ENCODE measurements around the gene TYRO3. TPM values are rescaled to one million over a fixed set of nuclear protein-coding genes. Genes with fewer than 3 reads are reported as not detected.
"Not testable (repeated sequence)": the region's sequence is repeated elsewhere in the genome, so short reads cannot be mapped to it uniquely, and the experiment has no call there.

Gene TYRO3
- total and polyA plus RNA-seq, 2 donors (not counting 1 experiment from before 2014, with no cell fraction given): 0.05 TPM; not detected in 1

DNA sequence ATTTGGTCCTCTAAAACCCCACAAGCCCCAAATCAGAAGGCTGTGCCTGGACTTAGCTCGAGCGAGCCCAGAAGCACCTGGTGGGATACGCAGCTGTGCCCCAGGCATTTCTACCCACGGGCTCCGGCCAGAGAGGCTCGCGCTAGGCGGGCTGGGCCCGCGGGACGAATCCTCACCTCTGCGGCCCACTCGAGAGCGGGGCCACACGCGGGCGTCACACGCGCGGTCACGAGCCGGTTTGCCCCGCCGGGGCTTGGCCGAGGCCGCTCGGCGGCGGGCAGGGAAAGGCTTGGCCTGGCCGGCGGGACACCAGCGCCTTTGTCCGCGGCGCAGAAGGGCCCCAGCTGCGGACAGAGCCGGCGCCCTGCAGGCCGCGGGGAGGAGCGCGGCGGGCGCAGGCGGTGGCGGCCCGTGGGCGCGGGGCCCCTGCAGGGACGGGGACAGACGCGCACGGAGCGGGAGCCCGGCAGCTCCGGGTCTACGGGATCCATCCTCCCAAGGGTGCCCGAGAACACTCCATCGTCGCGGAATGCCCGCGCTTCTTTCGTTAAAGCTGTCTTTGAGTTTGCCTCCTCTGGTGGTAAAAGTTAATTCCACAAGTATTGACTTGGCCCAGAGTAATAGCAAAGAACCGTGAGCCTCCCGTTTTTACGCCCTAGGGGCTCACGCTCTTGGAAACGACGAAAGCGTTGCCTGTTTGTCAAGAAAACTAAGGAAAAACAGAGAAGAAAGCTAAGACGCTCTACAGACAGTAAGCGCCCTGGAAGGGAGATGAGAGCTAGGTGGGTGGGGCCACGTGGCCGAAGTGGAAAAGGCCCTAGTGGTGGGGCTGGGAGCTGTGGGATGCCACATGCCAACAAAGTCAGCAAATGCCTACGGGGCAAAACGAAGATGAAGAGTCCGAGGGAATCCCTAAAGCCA lies 26.4 kb downstream of the TYRO3 start:
- TF ChIP-seq, protein P1, sequence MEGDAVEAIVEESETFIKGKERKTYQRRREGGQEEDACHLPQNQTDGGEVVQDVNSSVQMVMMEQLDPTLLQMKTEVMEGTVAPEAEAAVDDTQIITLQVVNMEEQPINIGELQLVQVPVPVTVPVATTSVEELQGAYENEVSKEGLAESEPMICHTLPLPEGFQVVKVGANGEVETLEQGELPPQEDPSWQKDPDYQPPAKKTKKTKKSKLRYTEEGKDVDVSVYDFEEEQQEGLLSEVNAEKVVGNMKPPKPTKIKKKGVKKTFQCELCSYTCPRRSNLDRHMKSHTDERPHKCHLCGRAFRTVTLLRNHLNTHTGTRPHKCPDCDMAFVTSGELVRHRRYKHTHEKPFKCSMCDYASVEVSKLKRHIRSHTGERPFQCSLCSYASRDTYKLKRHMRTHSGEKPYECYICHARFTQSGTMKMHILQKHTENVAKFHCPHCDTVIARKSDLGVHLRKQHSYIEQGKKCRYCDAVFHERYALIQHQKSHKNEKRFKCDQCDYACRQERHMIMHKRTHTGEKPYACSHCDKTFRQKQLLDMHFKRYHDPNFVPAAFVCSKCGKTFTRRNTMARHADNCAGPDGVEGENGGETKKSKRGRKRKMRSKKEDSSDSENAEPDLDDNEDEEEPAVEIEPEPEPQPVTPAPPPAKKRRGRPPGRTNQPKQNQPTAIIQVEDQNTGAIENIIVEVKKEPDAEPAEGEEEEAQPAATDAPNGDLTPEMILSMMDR (IDR thresholded peaks at IDR 0.05): peak; percentile 34
- no peak for TF ChIP-seq EZH2 (IDR thresholded peaks at IDR 0.05; ENCODE audit: borderline replicate concordance, insufficient read depth, low read depth, low read length, poor library complexity, severe bottlenecking)
- CTCF ChIA-PET: interaction anchor here (0.8 to 1.9 kb wide), 3 partner anchors 28 to 120 kb away, joined by 4 to 14 read pairs (median 4); no protein-coding TSS in a partner anchor
- 10% methylated on average over 75 of the region's 78 CpGs for whole genome bisulfite sequencing (ENCODE audit: insufficient coverage)
- intact Hi-C loops (cut with micrococcal nuclease): loop anchor here (5.0 kb wide), 1 partner anchor 118 kb away; no protein-coding TSS in a partner anchor
- no peaks in the 10 kb centered on the region for H3K79me2 ChIP-seq (ENCODE audit: control insufficient read depth, insufficient read depth, low read length)
- H4K20me1 ChIP-seq (ENCODE audit: control insufficient read depth, insufficient read depth, low read length, poor library complexity, severe bottlenecking): no peaks in the 10 kb centered on the region
- no peaks in the 10 kb centered on the region for H3K9me3 ChIP-seq (ENCODE audit: control extremely low read depth in 1 of 3, control insufficient read depth in 2 of 3, insufficient read depth in 1 of 3, low read length in 2 of 3)
- H3K27me3 ChIP-seq (replicated peaks in 1 of 4; ENCODE audit: control extremely low read depth in 1 of 4, control insufficient read depth in 3 of 4, insufficient read depth in 4 of 4, low read length in 3 of 4): peaks cover 0 to 22% (median 10%) of the 10 kb centered on the region in 4 experiments
- DNase-seq (peak; percentile 59), ATAC-seq (ENCODE audit: low read depth) (peak; percentile 53)
- peaks cover 50% of the 10 kb centered on the region for H3K27me3 Mint-ChIP-seq
- H3K9me3 Mint-ChIP-seq (ENCODE audit: insufficient read depth): no peaks in the 10 kb centered on the region
- POLR2A ChIA-PET: interaction anchor here (0.5 to 1.6 kb wide), 2 partner anchors 41 to 657 kb away, joined by 4 to 5 read pairs; partner anchors contain the start of gene RPAP1
- peak overlapping the region; percentile 76 for H2AFZ ChIP-seq (ENCODE audit: insufficient read depth, low read depth, low read length, poor library complexity, severe bottlenecking)
- peak overlapping the region; percentile 86 for H3K4me3 Mint-ChIP-seq
- H3K36me3 ChIP-seq (replicated peaks in 1 of 2; ENCODE audit: control extremely low read depth in 1 of 2, control insufficient read depth in 1 of 2, extremely low read depth in 1 of 2, insufficient read depth in 2 of 2, low read length in 1 of 2): no peaks in the 10 kb centered on the region
- H3K4me2 ChIP-seq (replicated peaks; ENCODE audit: low read depth, low read length, poor library complexity, severe bottlenecking): peak overlapping the region; percentile 89
- H3K4me1 ChIP-seq (ENCODE audit: control insufficient read depth in 2 of 2, insufficient read depth in 2 of 2, low read length in 2 of 2): peaks cover 9 to 10% of the 10 kb centered on the region in 2 donors
- no peak overlapping the region for H3K27ac ChIP-seq (ENCODE audit: low read length in 2 of 2)
- H3K9ac ChIP-seq (ENCODE audit: low read length): peak overlapping the region; percentile 65
- peak overlapping the region; percentile 53 for H3K27ac Mint-ChIP-seq
- H3K4me3 ChIP-seq (ENCODE audit: control extremely low read depth in 1 of 5, extremely low read depth in 1 of 5, insufficient read depth in 1 of 5, low read depth in 2 of 5, low read length in 4 of 5): peak overlapping the region; percentile 28 to 62 (median 38)
- peaks cover 6% of the 10 kb centered on the region for H3K4me1 Mint-ChIP-seq

DNA sequence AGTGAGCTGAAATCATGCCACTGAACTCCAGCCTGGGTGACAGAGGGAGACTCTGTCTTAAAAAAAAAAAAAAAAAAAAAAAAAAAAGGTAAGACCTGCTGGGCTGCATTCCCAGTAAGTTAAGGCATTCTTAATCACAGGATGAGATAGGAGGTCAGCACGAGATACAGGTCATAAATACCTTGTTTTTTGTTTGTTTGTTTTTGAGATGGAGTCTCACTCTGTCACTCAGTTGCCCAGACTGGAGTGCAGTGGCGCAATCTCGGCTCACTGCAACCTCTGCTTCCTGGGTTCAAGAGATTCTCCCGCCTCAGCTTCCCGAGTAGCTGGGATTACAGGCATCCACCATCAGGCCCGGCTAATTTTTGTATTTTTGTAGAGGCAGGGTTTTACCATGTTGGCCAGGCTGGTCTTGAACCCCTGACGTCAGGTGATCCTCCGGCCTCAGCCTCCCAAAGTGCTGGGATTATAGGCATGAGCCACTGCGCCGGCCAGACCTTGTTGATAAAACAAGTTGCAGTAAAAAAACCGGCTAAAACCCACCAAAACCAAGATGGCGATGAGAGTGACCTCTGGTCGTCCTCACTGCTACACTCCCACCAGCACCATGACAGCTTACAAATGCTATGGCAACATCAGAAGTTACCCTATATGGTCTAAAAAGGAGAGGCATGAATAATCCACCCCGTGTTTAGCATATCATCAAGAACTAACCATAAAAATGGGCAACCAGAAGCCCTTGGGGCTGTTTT lies 27.7 kb downstream of the TYRO3 start:
- intact Hi-C loops (cut with micrococcal nuclease): loop anchor here (5.0 kb wide), 1 partner anchor 119 kb away; no protein-coding TSS in a partner anchor
- not testable (repeated sequence) for ATAC-seq (ENCODE audit: low read depth); DNase-seq

DNA sequence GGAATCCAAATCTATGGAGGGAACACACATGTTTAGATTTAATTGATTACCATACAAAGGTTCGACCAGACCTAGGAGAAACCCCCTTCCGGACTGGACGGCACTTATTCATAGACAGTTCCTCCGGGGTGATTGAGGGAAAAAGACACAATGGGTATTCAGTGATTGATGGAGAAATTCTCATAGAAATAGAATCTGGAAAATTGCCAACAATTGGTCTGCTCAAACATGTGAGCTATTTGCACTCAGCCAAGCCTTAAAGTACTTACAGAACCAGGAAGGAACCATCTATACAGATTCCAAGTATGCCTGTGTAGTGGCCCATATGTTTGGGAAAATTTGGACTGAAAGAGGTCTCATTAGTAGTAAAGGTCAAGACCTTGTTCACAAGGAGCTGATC lies 30.0 kb downstream of the TYRO3 start:
- H2AFZ ChIP-seq (ENCODE audit: insufficient read depth, low read depth, low read length, poor library complexity, severe bottlenecking); H3K4me2 ChIP-seq (replicated peaks; ENCODE audit: low read depth, low read length, poor library complexity, severe bottlenecking); H4K20me1 ChIP-seq (ENCODE audit: control insufficient read depth, insufficient read depth, low read length, poor library complexity, severe bottlenecking); H3K9ac ChIP-seq (ENCODE audit: low read length); H3K4me1 Mint-ChIP-seq; DNase-seq; POLR2A ChIA-PET; H3K36me3 ChIP-seq (replicated peaks in 1 of 2; ENCODE audit: control extremely low read depth in 1 of 2, control insufficient read depth in 1 of 2, extremely low read depth in 1 of 2, insufficient read depth in 2 of 2, low read length in 1 of 2); H3K4me1 ChIP-seq (ENCODE audit: control insufficient read depth in 2 of 2, insufficient read depth in 2 of 2, low read length in 2 of 2); H3K27ac Mint-ChIP-seq; H3K27ac ChIP-seq (ENCODE audit: low read length in 2 of 2); H3K4me3 Mint-ChIP-seq; H3K4me3 ChIP-seq (ENCODE audit: control extremely low read depth in 1 of 5, extremely low read depth in 1 of 5, insufficient read depth in 1 of 5, low read depth in 2 of 5, low read length in 4 of 5); H3K9me3 ChIP-seq (ENCODE audit: control extremely low read depth in 1 of 3, control insufficient read depth in 2 of 3, insufficient read depth in 1 of 3, low read length in 2 of 3); H3K9me3 Mint-ChIP-seq (ENCODE audit: insufficient read depth); ATAC-seq (ENCODE audit: low read depth); H3K79me2 ChIP-seq (ENCODE audit: control insufficient read depth, insufficient read depth, low read length): not testable (repeated sequence)
- peaks cover 0 to 15% (median 8%) of the 10 kb centered on the region in 4 experiments for H3K27me3 ChIP-seq (replicated peaks in 1 of 4; ENCODE audit: control extremely low read depth in 1 of 4, control insufficient read depth in 3 of 4, insufficient read depth in 4 of 4, low read length in 3 of 4)
- intact Hi-C loops (cut with micrococcal nuclease): loop anchor here (5.0 kb wide), 1 partner anchor 122 kb away; no protein-coding TSS in a partner anchor
- CTCF ChIA-PET: interaction anchor here (0.8 kb wide), 1 partner anchor 123 kb away, joined by 3 read pairs; no protein-coding TSS in a partner anchor
- H3K27me3 Mint-ChIP-seq: peaks cover 52% of the 10 kb centered on the region
- no CpG with 5 or more reads among the region's 4 CpGs for WGBS (ENCODE audit: insufficient coverage)

More for the DNA sequence above, 27.7 kb downstream of the TYRO3 start:
- ChIA-PET CTCF (interaction anchor here (0.6 to 1.0 kb wide), 2 partner anchors 63 to 93 kb away, joined by 3 to 4 read pairs; partner anchors contain the start of gene ITPKA), POLR2A (interaction anchor here (1.6 kb wide), 1 partner anchor 43 kb away, joined by 5 read pairs; the partner anchor contains the start of gene RPAP1)
- H3K27me3 ChIP-seq (replicated peaks in 1 of 4; ENCODE audit: control extremely low read depth in 1 of 4, control insufficient read depth in 3 of 4, insufficient read depth in 4 of 4, low read length in 3 of 4): peaks cover 0 to 22% (median 10%) of the 10 kb centered on the region in 4 experiments
- not testable (repeated sequence) for H3K79me2 ChIP-seq (ENCODE audit: control insufficient read depth, insufficient read depth, low read length); H3K27ac ChIP-seq (ENCODE audit: low read length in 2 of 2); H3K27ac Mint-ChIP-seq; H3K9me3 Mint-ChIP-seq (ENCODE audit: insufficient read depth); H3K4me3 ChIP-seq (ENCODE audit: control extremely low read depth in 1 of 5, extremely low read depth in 1 of 5, insufficient read depth in 1 of 5, low read depth in 2 of 5, low read length in 4 of 5); H3K9ac ChIP-seq (ENCODE audit: low read length); H2AFZ ChIP-seq (ENCODE audit: insufficient read depth, low read depth, low read length, poor library complexity, severe bottlenecking); H3K4me1 ChIP-seq (ENCODE audit: control insufficient read depth in 2 of 2, insufficient read depth in 2 of 2, low read length in 2 of 2); H3K4me1 Mint-ChIP-seq; H3K9me3 ChIP-seq (ENCODE audit: control extremely low read depth in 1 of 3, control insufficient read depth in 2 of 3, insufficient read depth in 1 of 3, low read length in 2 of 3); H3K4me3 Mint-ChIP-seq; H4K20me1 ChIP-seq (ENCODE audit: control insufficient read depth, insufficient read depth, low read length, poor library complexity, severe bottlenecking); H3K4me2 ChIP-seq (replicated peaks; ENCODE audit: low read depth, low read length, poor library complexity, severe bottlenecking); H3K36me3 ChIP-seq (replicated peaks in 1 of 2; ENCODE audit: control extremely low read depth in 1 of 2, control insufficient read depth in 1 of 2, extremely low read depth in 1 of 2, insufficient read depth in 2 of 2, low read length in 1 of 2)
- WGBS (ENCODE audit: insufficient coverage): 92% methylated on average over 10 of the region's 14 CpGs
- peaks cover 50% of the 10 kb centered on the region for H3K27me3 Mint-ChIP-seq
